ENCODE measurements around the gene RPP21. TPM values are rescaled to one million over a fixed set of nuclear protein-coding genes. Genes with fewer than 3 reads are reported as not detected.

RPP21 gene
- total and polyA plus RNA-seq, 2 donors (not counting 1 experiment from before 2014, with no cell fraction given): 48.1 to 114 TPM

GRCh38 chr6:30378290-30378937 lies 33.5 kb downstream of the RPP21 start:
- Mint-ChIP-seq H3K27ac (no peak overlapping the region), H3K27me3 (peaks cover 56% of the 10 kb centered on the region), H3K4me1 (no peaks in the 10 kb centered on the region), H3K4me3 (no peak overlapping the region), H3K9me3 (ENCODE audit: insufficient read depth) (no peaks in the 10 kb centered on the region)
- Histone ChIP-seq H2AFZ (ENCODE audit: insufficient read depth, low read depth, low read length, poor library complexity, severe bottlenecking) (no peak overlapping the region), H3K36me3 (replicated peaks in 1 of 2; ENCODE audit: control extremely low read depth in 1 of 2, control insufficient read depth in 1 of 2, extremely low read depth in 1 of 2, insufficient read depth in 2 of 2, low read length in 1 of 2) (no peaks in the 10 kb centered on the region), H3K27ac (ENCODE audit: low read length in 2 of 2) (no peak overlapping the region), H3K4me1 (ENCODE audit: control insufficient read depth in 2 of 2, insufficient read depth in 2 of 2, low read length in 2 of 2) (no peaks in the 10 kb centered on the region), H3K9me3 (ENCODE audit: control extremely low read depth in 1 of 3, control insufficient read depth in 2 of 3, insufficient read depth in 1 of 3, low read length in 2 of 3) (no peaks in the 10 kb centered on the region), H3K79me2 (ENCODE audit: control insufficient read depth, insufficient read depth, low read length) (no peaks in the 10 kb centered on the region), H3K4me2 (replicated peaks; ENCODE audit: low read depth, low read length, poor library complexity, severe bottlenecking) (no peak overlapping the region), H3K4me3 (ENCODE audit: control extremely low read depth in 1 of 5, extremely low read depth in 1 of 5, insufficient read depth in 1 of 5, low read depth in 2 of 5, low read length in 4 of 5) (no peak overlapping the region), H4K20me1 (ENCODE audit: control insufficient read depth, insufficient read depth, low read length, poor library complexity, severe bottlenecking) (no peaks in the 10 kb centered on the region), H3K9ac (ENCODE audit: low read length) (no peak overlapping the region), H3K27me3 (replicated peaks in 1 of 4; ENCODE audit: control extremely low read depth in 1 of 4, control insufficient read depth in 3 of 4, insufficient read depth in 4 of 4, low read length in 3 of 4) (peaks cover 0 to 27% (median 26%) of the 10 kb centered on the region in 4 experiments)
- CTCF ChIA-PET: no interaction called here
- no peak for DNase-seq
- 17% methylated on average over 1 of the region's 1 CpG for WGBS (ENCODE audit: insufficient coverage)
- ATAC-seq (ENCODE audit: low read depth): no peak
- TF ChIP-seq EZH2 (IDR thresholded peaks at IDR 0.05; ENCODE audit: borderline replicate concordance, insufficient read depth, low read depth, low read length, poor library complexity, severe bottlenecking) (no peak), CTCF (IDR thresholded peaks at IDR 0.05) (no peak)
- intact Hi-C loops (cut with micrococcal nuclease): no loop called here
- POLR2A ChIA-PET: no interaction called here

- TF ChIP-seq EZH2 (IDR thresholded peaks at IDR 0.05; ENCODE audit: borderline replicate concordance, insufficient read depth, low read depth, low read length, poor library complexity, severe bottlenecking): no peak
- no peak for TF ChIP-seq CTCF (IDR thresholded peaks at IDR 0.05)
- CTCF ChIA-PET: interaction anchor here (1.2 kb wide), 1 partner anchor 249 kb away, joined by 4 read pairs; no protein-coding TSS in a partner anchor
- H3K4me1 ChIP-seq (ENCODE audit: control insufficient read depth in 2 of 2, insufficient read depth in 2 of 2, low read length in 2 of 2): no peaks in the 10 kb centered on the region
Measured at GRCh38 chr6:30380464-30380863, 35.5 kb downstream of the RPP21 start.

More at GRCh38 chr6:30380464-30380863, 35.5 kb downstream of the RPP21 start:
- Histone ChIP-seq H3K9me3 (ENCODE audit: control extremely low read depth in 1 of 3, control insufficient read depth in 2 of 3, insufficient read depth in 1 of 3, low read length in 2 of 3) (no peaks in the 10 kb centered on the region), H3K79me2 (ENCODE audit: control insufficient read depth, insufficient read depth, low read length) (no peaks in the 10 kb centered on the region), H3K4me2 (replicated peaks; ENCODE audit: low read depth, low read length, poor library complexity, severe bottlenecking) (no peak overlapping the region), H3K36me3 (replicated peaks in 1 of 2; ENCODE audit: control extremely low read depth in 1 of 2, control insufficient read depth in 1 of 2, extremely low read depth in 1 of 2, insufficient read depth in 2 of 2, low read length in 1 of 2) (no peaks in the 10 kb centered on the region), H2AFZ (ENCODE audit: insufficient read depth, low read depth, low read length, poor library complexity, severe bottlenecking) (no peak overlapping the region), H3K27me3 (replicated peaks in 1 of 4; ENCODE audit: control extremely low read depth in 1 of 4, control insufficient read depth in 3 of 4, insufficient read depth in 4 of 4, low read length in 3 of 4) (peaks cover 0 to 34% (median 28%) of the 10 kb centered on the region in 4 experiments), H3K9ac (ENCODE audit: low read length) (no peak overlapping the region), H3K4me3 (ENCODE audit: control extremely low read depth in 1 of 5, extremely low read depth in 1 of 5, insufficient read depth in 1 of 5, low read depth in 2 of 5, low read length in 4 of 5) (no peak overlapping the region), H4K20me1 (ENCODE audit: control insufficient read depth, insufficient read depth, low read length, poor library complexity, severe bottlenecking) (no peaks in the 10 kb centered on the region), H3K27ac (ENCODE audit: low read length in 2 of 2) (no peak overlapping the region)
- WGBS (ENCODE audit: insufficient coverage): no CpG with 5 or more reads among the region's 5 CpGs
- ATAC-seq (ENCODE audit: low read depth) (no peak), DNase-seq (no peak)
- Mint-ChIP-seq H3K27ac (no peak overlapping the region), H3K9me3 (ENCODE audit: insufficient read depth) (no peaks in the 10 kb centered on the region), H3K27me3 (peaks cover 65% of the 10 kb centered on the region), H3K4me3 (no peak overlapping the region), H3K4me1 (no peaks in the 10 kb centered on the region)
- intact Hi-C loops (cut with micrococcal nuclease): no loop called here
- POLR2A ChIA-PET: no interaction called here
